HG03097 (cell line): ENCODE data around the gene DSP.

ENCODE experiments used
- ATAC-seq: cut with Tn5 transposase; IDR thresholded peaks from one replicate; pipeline ENCODE4 v1.9.1; 2021; ENCODE audit not compliant: unreplicated experiment, low FRiP score

Gene DSP

DNA sequence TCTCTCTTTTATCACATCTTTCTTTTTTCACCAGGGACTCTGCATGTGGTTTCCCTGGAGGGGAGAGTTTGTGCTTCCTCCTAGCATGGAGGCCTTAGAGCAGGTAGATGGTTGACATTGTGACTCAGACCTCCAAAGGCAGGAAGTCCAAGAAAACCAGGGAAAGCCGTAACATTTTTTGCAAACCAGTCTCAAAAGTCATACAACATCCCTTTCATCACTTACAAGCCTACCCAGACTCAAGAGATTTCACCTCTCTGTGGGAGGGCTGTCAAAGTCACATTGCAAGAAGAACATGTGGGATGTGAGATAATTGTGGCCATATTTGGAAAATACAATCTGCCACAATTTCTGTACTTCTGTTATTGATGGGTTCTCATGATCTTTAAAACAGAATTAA lies 94.7 kb downstream of the DSP start:
- ATAC-seq, result no peak
